ENCODE data around the gene CPLX3. TPM values are rescaled to one million over a fixed set of nuclear protein-coding genes. Genes with fewer than 3 reads are reported as not detected.

Gene CPLX3
- total RNA-seq, 1 experiment from 2014 or later = not detected

DNA sequence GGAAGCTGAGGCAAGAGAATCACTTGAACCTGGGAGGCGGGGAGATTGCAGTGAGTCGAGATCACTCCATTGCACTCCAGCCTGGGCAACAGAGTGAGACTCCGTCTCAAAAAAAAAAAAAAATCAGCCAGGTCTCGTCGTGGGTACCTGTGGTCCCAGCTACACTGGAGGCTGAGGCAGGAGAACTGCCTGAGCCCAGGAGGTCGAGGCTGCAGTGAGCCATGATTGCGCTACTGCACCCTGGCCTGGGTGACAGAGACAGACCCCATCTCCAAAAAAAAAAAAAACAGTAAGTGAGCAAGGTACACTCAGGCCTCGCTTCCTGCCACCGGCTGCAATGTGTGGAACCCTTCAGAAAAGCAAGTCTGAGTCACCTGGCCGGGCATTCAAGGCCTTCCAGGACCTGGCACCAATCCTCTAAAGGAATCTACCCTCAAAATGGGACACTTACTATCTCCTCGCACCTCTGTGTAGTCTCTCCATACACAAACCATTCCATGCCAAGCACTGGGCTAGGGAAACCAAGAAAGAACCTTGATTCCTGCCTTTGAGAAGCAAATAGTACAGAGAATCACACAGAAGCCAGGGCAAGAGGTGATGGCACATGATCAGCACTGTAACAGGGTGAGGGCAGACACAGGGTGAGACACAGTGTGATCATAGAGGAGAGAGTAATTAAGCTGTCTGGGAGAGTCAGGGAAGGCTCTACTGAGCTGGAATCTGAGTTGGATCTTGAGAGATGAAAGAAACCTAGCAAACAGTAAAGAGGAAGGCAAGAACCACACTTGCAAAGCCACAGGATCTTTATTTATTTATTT, 37.0 kb downstream of the CPLX3 start:
- no CpG with 5 or more reads among the region's 11 CpGs for WGBS (ENCODE audit: extremely low coverage, insufficient read length, low lambda C conversion rate)

More for the DNA sequence above, 37.0 kb downstream of the CPLX3 start:
- TF ChIP-seq, protein P1, sequence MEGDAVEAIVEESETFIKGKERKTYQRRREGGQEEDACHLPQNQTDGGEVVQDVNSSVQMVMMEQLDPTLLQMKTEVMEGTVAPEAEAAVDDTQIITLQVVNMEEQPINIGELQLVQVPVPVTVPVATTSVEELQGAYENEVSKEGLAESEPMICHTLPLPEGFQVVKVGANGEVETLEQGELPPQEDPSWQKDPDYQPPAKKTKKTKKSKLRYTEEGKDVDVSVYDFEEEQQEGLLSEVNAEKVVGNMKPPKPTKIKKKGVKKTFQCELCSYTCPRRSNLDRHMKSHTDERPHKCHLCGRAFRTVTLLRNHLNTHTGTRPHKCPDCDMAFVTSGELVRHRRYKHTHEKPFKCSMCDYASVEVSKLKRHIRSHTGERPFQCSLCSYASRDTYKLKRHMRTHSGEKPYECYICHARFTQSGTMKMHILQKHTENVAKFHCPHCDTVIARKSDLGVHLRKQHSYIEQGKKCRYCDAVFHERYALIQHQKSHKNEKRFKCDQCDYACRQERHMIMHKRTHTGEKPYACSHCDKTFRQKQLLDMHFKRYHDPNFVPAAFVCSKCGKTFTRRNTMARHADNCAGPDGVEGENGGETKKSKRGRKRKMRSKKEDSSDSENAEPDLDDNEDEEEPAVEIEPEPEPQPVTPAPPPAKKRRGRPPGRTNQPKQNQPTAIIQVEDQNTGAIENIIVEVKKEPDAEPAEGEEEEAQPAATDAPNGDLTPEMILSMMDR (conservative IDR thresholded peaks at IDR 0.05) = no peak
- Histone ChIP-seq H3K23me2 (ENCODE audit: insufficient read length, low read depth, low read length, poor library complexity, severe bottlenecking) (no peaks in the 10 kb centered on the region), H3K9ac (ENCODE audit: extremely low read depth, insufficient read length, low read length) (no peak overlapping the region), H3K27me3 (ENCODE audit: insufficient read depth, low read length) (no peaks in the 10 kb centered on the region), H4K5ac (ENCODE audit: insufficient read length, low read depth, low read length) (no peak overlapping the region), H2BK20ac (ENCODE audit: low read depth, low read length, poor library complexity, severe bottlenecking) (no peak overlapping the region), H3K18ac (ENCODE audit: insufficient read length, low read depth, low read length) (no peak overlapping the region), H3T11ph (ENCODE audit: low read length) (no peak overlapping the region), H2BK12ac (ENCODE audit: insufficient read length, low read depth, low read length) (no peak overlapping the region), H3K4me2 (ENCODE audit: insufficient read depth, insufficient read length, low read length) (no peak overlapping the region), H2AK5ac (ENCODE audit: insufficient read length, low read length) (no peak overlapping the region), H4K8ac (replicated peaks; ENCODE audit: insufficient read length, low read depth, low read length) (no peak overlapping the region), H3K9me3 (ENCODE audit: control insufficient read depth, low read depth, low read length) (no peaks in the 10 kb centered on the region), H3K14ac (ENCODE audit: insufficient read depth, low read length) (no peak overlapping the region), H2AFZ (ENCODE audit: low read length) (no peak overlapping the region), H3K56ac (ENCODE audit: insufficient read length, low read depth, low read length) (no peak overlapping the region), H2BK15ac (ENCODE audit: low read depth, low read length) (no peak overlapping the region), H2BK5ac (ENCODE audit: insufficient read length, low read length) (no peak overlapping the region), H3K4ac (ENCODE audit: low read depth, low read length) (no peak overlapping the region), H4K91ac (ENCODE audit: insufficient read length, low read depth, low read length) (no peak overlapping the region), H2BK120ac (ENCODE audit: low read depth, low read length, poor library complexity, severe bottlenecking) (no peak overlapping the region), H3K23ac (ENCODE audit: insufficient read length, low read depth, low read length) (no peak overlapping the region), H3K79me1 (ENCODE audit: insufficient read depth, low read depth, low read length, poor library complexity, severe bottlenecking) (no peaks in the 10 kb centered on the region), H3K79me2 (ENCODE audit: insufficient read depth, low read length) (peaks cover 9% of the 10 kb centered on the region; the same call in 1 of the 2 replicates), H4K20me1 (ENCODE audit: control insufficient read depth, insufficient read depth, insufficient read length) (peaks cover 3% of the 10 kb centered on the region), H3K27ac (ENCODE audit: insufficient read length, low read depth, low read length) (no peak overlapping the region), H3K4me1 (ENCODE audit: insufficient read depth, low read length) (no peaks in the 10 kb centered on the region)
- peaks cover 4% of the 10 kb centered on the region in 2 experiments; a peak in 3 of 5 replicates for H3K9me3 Mint-ChIP-seq
- H3K4me3 Mint-ChIP-seq = no peak overlapping the region
- no peak for DNase-seq
- H3K4me1 Mint-ChIP-seq = peaks cover 2 to 6% of the 10 kb centered on the region in 2 experiments; a peak in 2 of 4 replicates
- H3K36me3 Mint-ChIP-seq (ENCODE audit: insufficient read depth in 1 of 3, low read depth in 3 of 3) = peaks cover 6 to 15% (median 15%) of the 10 kb centered on the region in 3 experiments
- no peaks in the 10 kb centered on the region for H3K27me3 Mint-ChIP-seq (ENCODE audit: low read depth)
- H3K27ac Mint-ChIP-seq = peak overlapping the region in 1 of 3 experiments; percentile 15; a peak in 2 of 7 replicates

All from H9 (cell line).